HG03469 (cell line): ENCODE measurements around the gene RETREG3.
"Not testable (repeated sequence)": the region's sequence is repeated elsewhere in the genome, so short reads cannot be mapped to it uniquely, and the experiment has no call there.

Experiments used
- ATAC-seq: cut with Tn5 transposase; IDR thresholded peaks from one replicate; pipeline ENCODE4 v1.9.1; 2021; ENCODE audit warnings: mild to moderate bottlenecking, moderate library complexity, moderate number of reproducible peaks; ENCODE audit not compliant: unreplicated experiment

Gene RETREG3

DNA sequence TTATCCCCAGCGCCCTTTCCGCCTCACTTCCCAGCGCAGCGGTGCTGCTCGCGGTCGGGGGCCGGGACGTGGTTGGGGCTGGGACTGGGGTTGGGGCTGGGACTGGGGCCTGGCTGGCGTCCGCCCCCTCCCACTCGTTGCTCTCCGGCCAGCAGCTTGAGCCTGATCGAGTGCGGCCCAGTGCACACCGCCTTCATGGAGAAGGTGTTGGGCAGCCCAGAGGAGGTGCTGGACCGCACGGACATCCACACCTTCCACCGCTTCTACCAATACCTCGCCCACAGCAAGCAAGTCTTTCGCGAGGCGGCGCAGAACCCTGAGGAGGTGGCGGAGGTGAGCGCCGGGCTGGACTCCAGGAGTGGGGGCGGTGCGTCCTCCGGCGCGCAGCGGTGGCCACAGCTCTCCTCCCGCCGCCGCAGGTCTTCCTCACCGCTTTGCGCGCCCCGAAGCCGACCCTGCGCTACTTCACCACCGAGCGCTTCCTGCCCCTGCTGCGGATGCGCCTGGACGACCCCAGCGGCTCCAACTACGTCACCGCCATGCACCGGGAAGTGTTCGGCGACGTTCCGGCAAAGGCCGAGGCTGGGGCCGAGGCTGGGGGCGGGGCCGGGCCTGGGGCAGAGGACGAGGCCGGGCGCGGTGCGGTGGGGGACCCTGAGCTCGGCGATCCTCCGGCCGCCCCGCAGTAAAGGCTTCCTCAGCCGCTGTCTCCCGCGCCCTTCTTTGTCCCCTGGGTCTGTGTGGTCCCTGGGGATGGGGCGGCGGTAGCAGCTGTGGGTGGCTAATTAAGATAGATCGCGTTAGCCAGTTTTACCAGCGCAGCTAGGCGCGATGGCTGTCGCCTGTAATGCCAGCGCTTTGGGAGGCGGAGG, 54.7 kb downstream of the RETREG3 start:
- no peak for ATAC-seq

DNA sequence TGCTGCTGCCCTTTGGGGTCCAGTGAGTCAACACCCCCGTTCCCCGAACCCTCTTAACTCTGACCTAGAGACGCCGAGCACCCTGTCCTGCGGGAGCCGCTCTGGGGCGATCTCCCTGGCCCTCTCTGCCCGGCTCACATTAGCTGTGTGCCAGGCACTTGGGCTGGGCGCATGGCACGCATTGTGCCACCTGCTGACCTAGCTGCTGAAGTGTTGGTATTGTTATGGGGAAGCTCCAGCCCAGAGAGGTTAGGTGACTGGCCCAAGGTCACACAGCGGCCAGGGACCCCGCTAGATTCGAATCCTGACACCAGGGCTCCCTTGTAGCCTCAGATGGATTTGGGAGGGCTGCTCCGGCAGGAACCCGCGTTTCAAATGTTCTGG, 55.3 kb downstream of the RETREG3 start:
- no peak for ATAC-seq

DNA sequence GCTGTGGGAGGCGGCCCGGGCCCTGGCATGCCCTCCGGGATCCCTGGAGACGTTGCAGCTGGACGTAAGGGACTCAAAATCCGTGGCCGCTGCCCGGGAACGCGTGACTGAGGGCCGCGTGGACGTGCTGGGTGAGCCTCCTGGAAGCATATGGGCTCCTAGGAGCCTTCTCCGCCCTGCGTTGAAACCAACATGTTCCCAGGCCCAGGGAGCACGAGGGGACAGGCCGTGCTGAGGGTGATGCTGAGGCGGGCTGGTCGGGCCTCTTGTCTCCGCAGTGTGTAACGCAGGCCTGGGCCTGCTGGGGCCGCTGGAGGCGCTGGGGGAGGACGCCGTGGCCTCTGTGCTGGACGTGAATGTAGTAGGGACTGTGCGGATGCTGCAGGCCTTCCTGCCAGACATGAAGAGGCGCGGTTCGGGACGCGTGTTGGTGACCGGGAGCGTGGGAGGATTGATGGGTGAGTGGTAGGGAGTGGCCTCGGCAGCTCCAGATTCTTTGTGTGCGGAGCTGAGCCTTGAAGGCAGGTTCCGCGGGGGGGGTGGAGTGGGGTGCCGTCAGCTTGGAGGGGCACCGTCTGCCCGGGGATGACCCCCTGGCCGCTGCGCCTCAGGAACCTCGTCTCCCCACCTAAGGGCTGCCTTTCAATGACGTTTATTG, 55.9 kb downstream of the RETREG3 start:
- ATAC-seq, result no peak

GRCh38 chr17:42552736-42553135, 56.4 kb downstream of the RETREG3 start, which contains the start of gene HSD17B1:
TSS of gene HSD17B1 (plus strand) at chr17:42552923. CDS start at chr17:42552934, 11 bp downstream.
- ATAC-seq, result not testable (repeated sequence)

DNA sequence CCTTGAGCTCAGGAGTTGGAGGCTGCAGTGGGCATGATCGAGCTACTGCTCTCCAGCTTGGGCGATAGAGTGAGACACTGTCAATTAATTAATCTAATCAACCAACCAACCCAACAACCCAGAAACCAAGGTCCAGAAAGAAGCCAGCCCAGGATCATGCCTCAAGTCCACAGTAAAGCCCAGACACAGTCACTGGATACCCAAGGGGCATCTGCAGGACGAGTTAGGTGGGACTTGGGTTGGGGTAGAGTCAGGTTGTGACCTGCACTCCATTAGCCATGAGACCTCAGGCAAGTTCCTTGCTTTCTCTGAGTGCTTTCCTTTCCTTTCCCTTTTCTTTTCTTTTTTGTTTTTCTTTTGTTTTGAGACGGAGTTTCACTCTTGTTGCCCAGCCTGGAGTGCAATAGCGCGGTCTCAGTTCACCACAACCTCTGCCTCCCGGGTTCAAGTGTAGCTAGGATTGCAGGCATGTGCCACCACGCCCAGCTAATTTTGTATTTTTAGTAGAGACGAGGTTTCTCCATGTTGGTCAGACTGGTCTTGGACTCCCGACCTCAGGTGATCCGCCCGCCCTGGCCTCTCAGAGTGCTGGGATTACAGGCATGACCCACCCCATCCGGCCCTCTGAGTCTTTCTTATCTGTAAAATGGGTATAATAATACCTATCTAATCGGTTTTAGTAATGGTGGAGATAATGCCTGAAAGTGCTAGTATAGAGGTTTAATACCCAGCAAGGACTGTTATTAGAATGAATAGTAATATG, 60.0 kb downstream of the RETREG3 start:
- ATAC-seq, result no peak

- ATAC-seq, result no peak
These were observed 60.9 kb downstream of the RETREG3 start for GRCh38 chr17:42548070-42548837.

DNA sequence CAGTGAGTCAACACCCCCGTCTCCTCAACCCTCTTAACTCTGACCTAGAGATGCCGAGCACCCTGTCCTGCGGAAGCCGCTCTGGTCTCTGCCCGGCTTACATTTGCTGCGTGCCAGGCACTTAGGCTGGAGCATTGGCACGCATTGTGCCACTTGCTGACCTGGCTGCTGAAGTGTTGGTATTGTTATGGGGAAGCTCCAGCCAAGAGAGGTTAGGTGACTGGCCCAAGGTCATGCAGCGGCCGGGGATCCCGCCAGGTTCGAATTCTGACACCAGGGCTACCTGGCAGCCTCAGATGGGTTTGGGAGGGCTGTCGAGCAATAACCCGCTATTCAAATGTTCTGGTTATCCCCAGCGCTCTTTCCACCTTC, 61.5 kb downstream of the RETREG3 start:
- ATAC-seq, result no peak

GRCh38 chr17:42547001-42547461, 62.1 kb downstream of the RETREG3 start:
- no peak for ATAC-seq

- ATAC-seq, result not testable (repeated sequence)
These were observed 63.2 kb downstream of the RETREG3 start for GRCh38 chr17:42545755-42546505.

- ATAC-seq, result no peak
These were observed 64.3 kb downstream of the RETREG3 start for GRCh38 chr17:42544874-42545283.

DNA sequence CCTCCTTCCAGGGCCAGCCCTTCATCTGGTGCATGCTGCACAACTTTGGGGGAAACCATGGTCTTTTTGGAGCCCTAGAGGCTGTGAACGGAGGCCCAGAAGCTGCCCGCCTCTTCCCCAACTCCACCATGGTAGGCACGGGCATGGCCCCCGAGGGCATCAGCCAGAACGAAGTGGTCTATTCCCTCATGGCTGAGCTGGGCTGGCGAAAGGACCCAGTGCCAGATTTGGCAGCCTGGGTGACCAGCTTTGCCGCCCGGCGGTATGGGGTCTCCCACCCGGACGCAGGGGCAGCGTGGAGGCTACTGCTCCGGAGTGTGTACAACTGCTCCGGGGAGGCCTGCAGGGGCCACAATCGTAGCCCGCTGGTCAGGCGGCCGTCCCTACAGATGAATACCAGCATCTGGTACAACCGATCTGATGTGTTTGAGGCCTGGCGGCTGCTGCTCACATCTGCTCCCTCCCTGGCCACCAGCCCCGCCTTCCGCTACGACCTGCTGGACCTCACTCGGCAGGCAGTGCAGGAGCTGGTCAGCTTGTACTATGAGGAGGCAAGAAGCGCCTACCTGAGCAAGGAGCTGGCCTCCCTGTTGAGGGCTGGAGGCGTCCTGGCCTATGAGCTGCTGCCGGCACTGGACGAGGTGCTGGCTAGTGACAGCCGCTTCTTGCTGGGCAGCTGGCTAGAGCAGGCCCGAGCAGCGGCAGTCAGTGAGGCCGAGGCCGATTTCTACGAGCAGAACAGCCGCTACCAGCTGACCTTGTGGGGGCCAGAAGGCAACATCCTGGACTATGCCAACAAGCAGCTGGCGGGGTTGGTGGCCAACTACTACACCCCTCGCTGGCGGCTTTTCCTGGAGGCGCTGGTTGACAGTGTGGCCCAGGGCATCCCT, 65.7 kb downstream of the RETREG3 start:
- no peak for ATAC-seq

- ATAC-seq, result no peak
These were observed 67.9 kb downstream of the RETREG3 start for GRCh38 chr17:42541041-42541833.

DNA sequence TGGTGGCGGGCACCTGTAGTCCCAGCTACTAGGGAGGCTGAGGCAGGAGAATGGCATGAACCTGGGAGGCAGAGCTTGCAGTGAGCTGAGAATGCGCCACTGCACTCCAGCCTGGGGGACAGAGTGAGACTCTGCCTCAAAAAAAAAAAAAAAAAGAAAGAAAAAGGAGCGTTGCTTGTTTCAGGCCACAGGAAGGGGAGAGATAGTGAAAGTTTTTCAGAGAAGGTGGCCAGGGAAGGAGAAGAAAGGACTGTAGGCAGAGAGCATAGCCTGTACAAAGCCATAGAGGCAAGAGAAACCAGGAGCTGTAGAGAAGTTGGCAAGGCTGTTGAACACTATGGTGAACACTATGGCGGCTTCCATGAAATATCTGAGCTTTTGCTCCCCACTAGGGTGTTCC, 68.6 kb downstream of the RETREG3 start:
- ATAC-seq, result not testable (repeated sequence)

- no peak for ATAC-seq
These were observed 70.7 kb downstream of the RETREG3 start for GRCh38 chr17:42538482-42538881.

DNA sequence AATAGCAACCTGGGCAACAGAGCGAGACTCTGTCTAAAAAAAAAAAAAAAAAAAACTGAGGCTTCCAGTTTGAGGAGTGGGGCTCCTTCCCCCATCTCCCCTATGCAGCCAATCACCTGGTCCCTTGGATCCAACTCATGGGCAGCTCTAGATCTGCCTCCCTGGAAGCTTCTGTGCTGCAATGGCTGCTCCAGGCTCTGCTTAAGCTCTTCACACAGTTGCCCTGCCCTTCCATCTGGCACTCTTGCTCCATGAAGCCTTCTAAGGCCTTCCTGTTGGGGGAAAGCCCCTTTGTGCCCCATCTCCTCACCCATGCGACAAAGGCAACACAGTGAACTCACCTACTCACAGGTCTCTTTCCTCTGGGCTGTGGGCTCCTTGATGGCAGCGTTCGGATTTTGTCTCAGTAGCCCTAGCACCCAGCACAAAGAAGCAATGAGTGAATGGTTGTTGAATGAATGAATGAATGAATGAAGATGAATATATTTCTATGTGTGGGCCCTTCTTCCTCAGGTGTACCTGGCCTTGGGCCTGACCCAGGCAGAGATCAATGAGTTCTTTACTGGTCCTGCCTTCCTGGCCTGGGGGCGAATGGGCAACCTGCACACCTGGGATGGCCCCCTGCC, 71.2 kb downstream of the RETREG3 start:
- no peak for ATAC-seq

DNA sequence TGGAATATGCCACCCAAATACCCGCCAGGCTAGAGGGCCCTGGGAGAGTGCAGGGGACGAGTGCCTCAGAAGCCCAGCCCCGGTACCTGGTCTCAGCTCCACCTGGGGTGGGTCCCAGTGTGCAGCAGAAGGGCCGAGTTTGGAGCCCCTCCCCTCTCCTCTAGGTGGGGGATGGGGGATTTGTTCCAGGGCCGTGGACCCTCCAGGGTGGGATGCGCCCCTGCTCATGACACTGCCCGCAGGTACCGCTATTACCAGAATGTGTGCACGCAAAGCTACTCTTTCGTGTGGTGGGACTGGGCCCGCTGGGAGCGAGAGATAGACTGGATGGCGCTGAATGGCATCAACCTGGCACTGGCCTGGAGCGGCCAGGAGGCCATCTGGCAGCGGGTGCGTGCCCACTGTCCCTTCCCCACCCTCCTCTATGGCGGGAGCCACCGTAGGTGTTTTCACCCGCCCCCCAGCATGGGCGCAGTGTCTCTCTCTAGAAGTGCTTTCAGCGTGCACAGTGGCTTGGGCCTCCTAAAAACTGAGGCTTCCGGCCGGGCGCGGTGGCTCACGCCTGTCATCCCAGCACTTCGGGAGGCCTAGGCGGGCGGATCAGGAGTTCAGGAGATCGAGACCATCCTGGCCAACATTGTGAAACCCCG, 71.9 kb downstream of the RETREG3 start:
- no peak for ATAC-seq
